GM19035 (cell line): ENCODE results near the gene INSIG2.

Source experiments
- ATAC-seq: cut with Tn5 transposase; IDR thresholded peaks from one replicate; pipeline ENCODE4 v1.9.1; 2021; ENCODE audit not compliant: unreplicated experiment

The INSIG2 gene

GRCh38 chr2:118088051-118089024, at the start of gene INSIG2:
TSS of gene INSIG2 (plus strand) at chr2:118088471. CDS start at chr2:118096557, 8,086 bp downstream.
- ATAC-seq, result peak; percentile 97

DNA sequence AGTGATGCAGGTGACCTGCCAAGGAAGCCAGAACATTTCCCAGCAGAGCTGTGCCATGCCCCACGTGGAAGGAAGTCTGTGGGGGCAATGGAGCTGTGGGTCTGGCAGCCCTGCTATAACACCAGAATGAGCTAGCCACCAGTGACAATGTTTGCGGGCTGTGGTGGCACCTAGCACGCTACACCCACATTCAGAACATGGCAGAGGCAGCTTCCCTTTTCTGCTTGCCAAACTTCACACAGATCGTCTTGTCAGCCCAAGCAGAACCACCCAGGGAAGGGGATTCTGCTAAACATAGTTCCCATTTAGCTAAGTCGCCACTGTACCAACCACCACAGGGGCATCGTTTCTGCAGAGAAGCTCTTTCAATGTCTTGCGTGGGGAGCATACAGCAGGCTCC, 47.4 kb upstream of the INSIG2 start:
- no peak for ATAC-seq

- ATAC-seq, result no peak
These were observed 44.1 kb upstream of the INSIG2 start for GRCh38 chr2:118044103-118044716.

DNA sequence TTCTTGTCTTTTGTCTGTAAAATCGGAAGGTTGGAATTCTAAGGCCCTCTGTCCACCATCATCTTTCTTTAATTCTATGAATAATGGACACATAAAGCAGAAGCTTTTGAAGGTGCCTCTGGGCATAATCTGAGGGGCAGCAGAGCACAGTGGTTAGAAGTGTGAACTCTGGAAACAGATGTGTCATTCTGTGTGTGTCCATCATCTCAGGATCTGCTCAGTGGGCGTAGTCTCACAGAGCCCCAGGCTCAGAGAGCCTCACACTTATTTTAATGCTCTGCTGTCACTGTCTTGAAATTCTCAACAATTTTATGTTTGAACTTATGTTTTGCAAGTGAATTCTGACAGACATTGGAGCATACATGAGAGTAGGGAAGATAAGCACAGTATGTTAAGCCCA, 43.4 kb upstream of the INSIG2 start:
- no peak for ATAC-seq

- no peak for ATAC-seq
These were observed 43.0 kb upstream of the INSIG2 start for GRCh38 chr2:118045286-118045685.

DNA sequence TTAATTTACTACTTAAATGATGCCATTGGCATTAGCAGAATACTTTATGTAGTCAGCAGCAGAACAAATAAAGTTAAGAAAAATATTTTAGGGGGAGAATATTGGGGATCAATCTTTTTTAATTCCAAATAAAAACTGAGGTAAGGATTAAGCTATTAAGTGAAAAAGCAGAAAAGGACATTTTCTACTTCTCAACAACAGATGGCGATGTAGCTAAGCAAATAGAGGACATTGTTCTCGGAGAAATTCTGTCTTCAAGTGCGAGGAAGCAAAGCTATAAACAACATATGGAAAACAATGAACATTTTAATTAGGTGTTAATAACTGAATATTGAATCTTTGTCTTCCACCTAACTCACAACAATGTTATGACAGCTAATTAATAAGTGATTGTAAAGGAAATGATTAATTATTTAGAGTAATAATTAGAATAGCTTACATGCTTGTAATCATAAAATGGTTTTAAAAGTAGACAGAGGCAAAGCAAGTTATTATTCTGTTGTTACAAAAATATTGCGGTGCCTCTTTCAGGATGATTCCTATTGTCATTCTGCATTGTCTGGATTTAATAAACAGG, 41.5 kb upstream of the INSIG2 start:
- ATAC-seq, result no peak

GRCh38 chr2:118047380-118047826, 40.9 kb upstream of the INSIG2 start:
- no peak for ATAC-seq

GRCh38 chr2:118048401-118048800, 39.9 kb upstream of the INSIG2 start:
- no peak for ATAC-seq

DNA sequence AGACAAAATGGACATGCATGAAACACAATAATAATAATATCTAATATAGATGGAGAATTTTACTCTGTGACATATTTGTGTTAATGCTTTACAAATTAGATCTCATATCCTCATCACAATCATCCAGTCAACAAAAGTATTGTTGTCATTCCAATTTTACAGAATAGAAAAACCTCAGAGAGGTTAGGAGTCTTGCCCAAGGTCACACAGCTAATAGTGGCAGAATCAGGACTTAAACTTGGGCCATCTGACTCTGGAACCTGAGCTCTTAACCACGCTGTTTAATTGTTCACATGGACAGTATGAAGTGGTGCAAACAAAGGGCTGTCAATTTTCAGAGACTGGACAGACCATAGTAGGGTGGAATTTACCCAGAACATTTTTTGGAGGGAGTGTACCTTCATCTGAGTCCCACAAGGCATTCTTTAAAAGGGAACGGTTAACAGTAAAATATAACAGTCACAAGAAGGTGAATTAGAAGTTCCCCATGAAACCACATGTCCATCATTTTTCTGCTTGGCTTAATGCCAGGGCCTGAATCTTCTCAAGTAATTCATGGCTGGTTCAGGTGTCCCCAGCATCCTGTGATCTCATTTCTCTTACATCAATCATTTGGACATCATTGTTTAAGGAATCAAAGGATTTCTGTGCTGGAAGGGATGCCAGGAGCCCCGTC, 39.0 kb upstream of the INSIG2 start:
- no peak for ATAC-seq

DNA sequence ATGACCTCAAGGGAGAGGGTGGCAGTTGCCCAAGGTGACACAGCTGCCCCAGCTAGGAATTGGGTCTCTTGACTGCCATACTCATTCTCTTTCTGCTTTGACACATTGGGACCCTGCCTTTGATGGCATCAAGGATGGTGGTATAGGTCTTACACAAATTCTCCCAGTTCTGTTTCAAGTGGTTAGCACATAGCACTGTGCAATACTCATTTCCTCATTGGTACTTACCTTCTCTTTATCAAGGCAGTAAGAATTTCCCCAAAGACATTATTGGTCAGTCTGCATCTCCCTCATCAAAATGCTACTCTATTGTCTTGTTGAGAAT, 38.5 kb upstream of the INSIG2 start:
- ATAC-seq, result no peak

- ATAC-seq, result no peak
These were observed 37.9 kb upstream of the INSIG2 start for GRCh38 chr2:118050386-118050785.

DNA sequence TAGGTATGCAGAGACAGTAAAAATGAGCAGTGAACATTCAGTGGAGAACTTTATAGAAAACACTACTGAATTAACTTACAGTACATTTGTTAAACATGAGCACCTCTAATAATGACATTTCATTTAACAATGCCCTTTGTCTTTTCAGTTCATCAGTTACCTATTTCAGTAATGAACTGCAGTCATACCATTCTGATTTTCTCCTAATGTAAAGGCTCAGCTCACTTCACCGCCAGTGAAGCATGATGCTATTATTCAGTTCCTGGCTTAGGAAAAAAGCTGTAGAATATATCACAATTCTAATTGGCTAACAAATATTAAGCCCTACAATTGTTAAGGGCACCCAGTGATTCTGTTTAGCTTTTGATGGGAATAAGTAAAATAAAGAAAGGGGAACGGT, 37.3 kb upstream of the INSIG2 start:
- ATAC-seq, result no peak

DNA sequence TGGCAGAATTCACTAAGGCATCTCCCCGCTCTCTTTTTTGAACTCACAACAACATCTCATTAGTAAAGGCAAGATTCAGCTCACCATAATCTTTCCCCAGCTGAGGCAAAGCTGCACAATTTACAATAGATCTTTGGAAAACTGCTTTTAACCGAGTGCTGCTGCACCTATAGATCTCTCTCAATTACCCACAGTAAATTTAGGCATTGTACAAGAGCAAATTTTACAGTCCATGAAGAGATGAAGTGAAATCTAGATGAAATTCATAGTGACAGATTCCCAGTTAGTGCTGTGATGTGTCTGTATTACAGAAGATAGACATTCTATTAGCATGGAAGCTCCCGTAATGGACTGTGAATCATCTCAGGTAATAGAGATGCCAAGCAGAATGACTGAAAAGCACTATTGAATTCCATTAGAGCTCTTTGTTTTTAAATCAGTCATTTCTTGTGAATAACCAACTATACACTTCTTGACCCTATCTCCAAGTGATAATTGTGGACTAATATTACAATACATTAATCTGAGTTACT, 36.4 kb upstream of the INSIG2 start:
- no peak for ATAC-seq

GRCh38 chr2:118052474-118052873, 35.8 kb upstream of the INSIG2 start:
- no peak for ATAC-seq

DNA sequence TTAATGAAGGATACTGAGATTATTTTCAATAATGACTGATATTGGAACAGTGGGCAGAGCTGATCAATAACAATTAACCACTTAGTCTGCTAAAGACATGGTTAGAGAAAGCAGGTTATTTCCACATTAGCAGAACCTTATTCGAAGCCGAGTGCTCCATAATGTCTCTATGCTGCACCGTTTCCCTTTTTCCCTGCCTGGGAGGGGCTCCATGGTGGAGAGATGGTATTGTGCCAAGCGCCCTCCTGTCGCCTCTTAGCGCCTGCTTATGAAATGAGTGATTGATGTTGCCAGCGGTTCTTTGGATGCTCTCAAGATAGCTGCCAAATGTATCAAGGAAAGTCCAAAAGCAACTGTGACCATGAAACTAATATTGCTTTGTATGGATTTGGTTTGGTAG, 34.6 kb upstream of the INSIG2 start:
- ATAC-seq, result no peak

GRCh38 chr2:118054213-118055008, 33.9 kb upstream of the INSIG2 start:
- no peak for ATAC-seq

- peak; percentile 93 for ATAC-seq
These were observed 32.6 kb upstream of the INSIG2 start for GRCh38 chr2:118055512-118056164.

GRCh38 chr2:118056165-118056534, 32.1 kb upstream of the INSIG2 start:
- peak; percentile 77 for ATAC-seq

DNA sequence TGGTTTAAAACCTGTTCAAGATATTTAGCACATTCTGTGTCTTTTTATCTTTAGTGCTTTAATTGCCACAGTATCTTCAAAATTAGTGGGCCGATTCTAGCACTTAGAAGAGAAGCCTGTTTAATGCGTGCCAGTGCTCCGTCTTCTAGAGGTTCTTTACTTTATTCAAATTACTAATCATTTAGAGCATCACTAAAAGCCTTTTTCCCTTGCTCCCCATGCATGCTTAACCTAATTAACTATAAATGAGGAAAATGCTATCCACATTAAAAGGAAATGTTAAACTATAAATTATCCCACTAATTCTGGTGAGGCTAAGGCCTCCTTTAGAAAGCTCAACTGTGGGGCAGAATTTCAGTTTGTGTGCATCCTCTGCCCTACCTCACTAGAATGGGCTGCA, 31.5 kb upstream of the INSIG2 start:
- ATAC-seq, result no peak

DNA sequence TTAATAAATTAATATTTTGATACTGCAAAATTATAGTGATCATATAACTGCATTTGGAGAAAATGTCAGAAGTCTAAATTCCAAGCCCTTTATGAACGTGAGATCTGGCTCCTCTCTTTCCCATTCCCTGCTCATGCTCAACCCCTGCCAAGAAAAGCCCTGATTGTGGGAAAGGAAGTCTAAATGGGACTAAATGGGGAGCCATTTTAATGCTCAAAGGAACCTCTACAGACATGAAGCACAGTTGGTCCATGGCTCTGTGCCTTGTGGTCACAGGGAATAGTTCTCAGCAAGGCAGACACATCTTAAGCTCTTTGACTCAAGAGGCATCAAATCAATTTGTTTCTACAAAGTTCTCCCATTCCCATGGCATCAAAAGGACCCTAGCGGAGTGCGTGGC, 29.3 kb upstream of the INSIG2 start:
- no peak for ATAC-seq
